HFF-Myc (cell line): ENCODE data around the gene PTER.

ENCODE experiments used
- DNase-seq: peaks from one replicate; pipeline ENCODE4 v3.0.0-alpha.2; 2011; ENCODE audit warnings: low read depth; ENCODE audit errors: extremely low read depth
- H3K4me3 ChIP-seq: replicated peaks from 2 replicates; pipeline ENCODE4 v1.5.1; 2011; ENCODE audit warnings: low read depth, mild to moderate bottlenecking, control low read depth, low read length
- TF ChIP-seq, protein P1 (sequence below): IDR thresholded peaks from 2 replicates; pipeline ENCODE4 v1.5.1; 2012; ENCODE audit warnings: mild to moderate bottlenecking, low read depth, low read length, control low read depth; ENCODE audit errors: missing control alignments

PTER gene

GRCh38 chr10:16423599-16423998 is 13.2 kb upstream of the PTER start:
- H3K4me3 ChIP-seq, result no peak overlapping the region
- TF ChIP-seq, protein P1, sequence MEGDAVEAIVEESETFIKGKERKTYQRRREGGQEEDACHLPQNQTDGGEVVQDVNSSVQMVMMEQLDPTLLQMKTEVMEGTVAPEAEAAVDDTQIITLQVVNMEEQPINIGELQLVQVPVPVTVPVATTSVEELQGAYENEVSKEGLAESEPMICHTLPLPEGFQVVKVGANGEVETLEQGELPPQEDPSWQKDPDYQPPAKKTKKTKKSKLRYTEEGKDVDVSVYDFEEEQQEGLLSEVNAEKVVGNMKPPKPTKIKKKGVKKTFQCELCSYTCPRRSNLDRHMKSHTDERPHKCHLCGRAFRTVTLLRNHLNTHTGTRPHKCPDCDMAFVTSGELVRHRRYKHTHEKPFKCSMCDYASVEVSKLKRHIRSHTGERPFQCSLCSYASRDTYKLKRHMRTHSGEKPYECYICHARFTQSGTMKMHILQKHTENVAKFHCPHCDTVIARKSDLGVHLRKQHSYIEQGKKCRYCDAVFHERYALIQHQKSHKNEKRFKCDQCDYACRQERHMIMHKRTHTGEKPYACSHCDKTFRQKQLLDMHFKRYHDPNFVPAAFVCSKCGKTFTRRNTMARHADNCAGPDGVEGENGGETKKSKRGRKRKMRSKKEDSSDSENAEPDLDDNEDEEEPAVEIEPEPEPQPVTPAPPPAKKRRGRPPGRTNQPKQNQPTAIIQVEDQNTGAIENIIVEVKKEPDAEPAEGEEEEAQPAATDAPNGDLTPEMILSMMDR, result no peak
- DNase-seq, result no peak

GRCh38 chr10:16425449-16425848 is 11.4 kb upstream of the PTER start:
- DNase-seq, result no peak
- no peak overlapping the region for H3K4me3 ChIP-seq
- TF ChIP-seq, protein P1, result no peak

DNA sequence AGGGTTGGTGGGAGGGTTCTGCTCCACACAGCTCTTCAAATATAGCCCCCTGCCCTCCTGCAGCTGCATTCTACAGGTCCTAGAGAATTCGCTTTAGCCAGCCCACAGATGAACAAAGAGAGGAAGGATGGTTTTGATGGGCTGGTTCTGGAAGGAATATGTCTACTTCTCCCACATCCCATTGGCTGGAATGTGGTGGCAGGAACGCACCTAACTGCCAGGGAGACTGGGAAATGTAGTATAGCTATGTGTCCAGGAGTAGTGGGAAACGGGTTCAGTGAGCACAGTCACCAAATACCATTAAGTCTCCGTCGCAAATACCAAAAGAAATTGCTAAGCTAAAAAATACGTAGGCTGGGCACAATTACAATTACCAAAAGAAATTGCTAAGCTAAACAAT is 7.3 kb upstream of the PTER start:
- no peak for DNase-seq
- TF ChIP-seq, protein P1, result no peak
- no peak overlapping the region for H3K4me3 ChIP-seq

GRCh38 chr10:16436367-16436757 is 448 bp upstream of the PTER start:
- no peak for DNase-seq
- TF ChIP-seq, protein P1, result no peak
- peak overlapping the region; percentile 55 for H3K4me3 ChIP-seq

DNA sequence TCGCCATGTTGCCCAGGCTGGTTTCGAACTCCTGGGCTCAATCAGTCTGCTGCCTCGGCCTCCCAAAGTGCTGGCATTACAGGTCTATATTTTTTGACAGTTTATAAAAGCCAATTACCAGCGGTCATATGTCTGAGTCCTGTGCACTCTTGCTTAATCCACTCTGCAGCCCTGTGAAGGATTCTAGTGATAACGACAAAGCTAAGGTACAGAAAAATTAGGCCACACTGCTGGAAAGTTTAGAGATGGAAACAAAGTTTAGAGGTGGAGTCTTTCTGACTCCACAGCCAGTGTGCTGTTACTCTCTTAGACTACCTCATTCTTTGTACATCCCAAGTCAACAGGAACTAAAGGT is 707 bp downstream of the PTER start:
- no peak for DNase-seq
- TF ChIP-seq, protein P1, result no peak

GRCh38 chr10:16439295-16439694 is 2.5 kb downstream of the PTER start:
- no peak overlapping the region for H3K4me3 ChIP-seq
- TF ChIP-seq, protein P1, result no peak
- DNase-seq, result no peak

More for the DNA sequence above, 707 bp downstream of the PTER start:
- H3K4me3 ChIP-seq, result peak overlapping the region; percentile 55

GRCh38 chr10:16440396-16441133 is 3.8 kb downstream of the PTER start:
- H3K4me3 ChIP-seq, result no peak overlapping the region
- DNase-seq, result no peak
- TF ChIP-seq, protein P1, result no peak
